Mesothelial cell of epicardium (in vitro differentiated cells): ENCODE results near the gene TOLLIP. TPM values are rescaled to one million over a fixed set of nuclear protein-coding genes. Genes with fewer than 3 reads are reported as not detected.

Experiments used
- DNase-seq, 2 experiments: peaks; one replicate each; pipeline ENCODE4 v3.0.0; 2021; ENCODE audit warnings: low spot score in 2 of 2; ENCODE audit not compliant: unreplicated experiment in 2 of 2
- H3K27ac Mint-ChIP-seq: 2 replicates; pipeline ENCODE4 v1.8.0; 2021; ENCODE audit warnings: mixed read lengths
- H3K27me3 Mint-ChIP-seq: 2 replicates; pipeline ENCODE4 v1.8.0; 2021; ENCODE audit warnings: low read depth, mixed read lengths
- H3K36me3 Mint-ChIP-seq: 2 replicates; pipeline ENCODE4 v1.8.0; 2021; ENCODE audit warnings: mixed read lengths
- H3K4me1 Mint-ChIP-seq: 2 replicates; pipeline ENCODE4 v1.8.0; 2021; ENCODE audit warnings: mixed read lengths
- H3K4me3 Mint-ChIP-seq: 2 replicates; pipeline ENCODE4 v1.8.0; 2021; ENCODE audit warnings: mild to moderate bottlenecking, moderate library complexity, mixed read lengths
- H3K9me3 Mint-ChIP-seq: 2 replicates; pipeline ENCODE4 v1.8.0; 2021; ENCODE audit warnings: mixed read lengths
- CTCF ChIP-seq: fragments of 200-600 bp; sonication (generic); IDR thresholded peaks from one replicate; pipeline ENCODE4 v1.5.0; 2021; ENCODE audit warnings: antibody characterized with exemption; ENCODE audit not compliant: unreplicated experiment
- total RNA-seq: library from RNA; stranded (reverse); gene quantifications from 3 replicates; pipeline ENCODE4 v1.2.1, GENCODE V29; 2021

The TOLLIP gene
- total RNA-seq, 1 donor from 2014 or later, result 43.2 TPM

- no peaks in the 10 kb centered on the region for H3K27me3 Mint-ChIP-seq
- no peak overlapping the region for H3K4me3 Mint-ChIP-seq
- H3K27ac Mint-ChIP-seq, result no peak overlapping the region
- no peaks in the 10 kb centered on the region for H3K4me1 Mint-ChIP-seq
- TF ChIP-seq CTCF, result no peak
- no peak for DNase-seq
- no peaks in the 10 kb centered on the region for H3K36me3 Mint-ChIP-seq
- H3K9me3 Mint-ChIP-seq, result peaks cover 11% of the 10 kb centered on the region
Measured at GRCh38 chr11:1242289-1242688, 67.1 kb downstream of the TOLLIP start.

DNA sequence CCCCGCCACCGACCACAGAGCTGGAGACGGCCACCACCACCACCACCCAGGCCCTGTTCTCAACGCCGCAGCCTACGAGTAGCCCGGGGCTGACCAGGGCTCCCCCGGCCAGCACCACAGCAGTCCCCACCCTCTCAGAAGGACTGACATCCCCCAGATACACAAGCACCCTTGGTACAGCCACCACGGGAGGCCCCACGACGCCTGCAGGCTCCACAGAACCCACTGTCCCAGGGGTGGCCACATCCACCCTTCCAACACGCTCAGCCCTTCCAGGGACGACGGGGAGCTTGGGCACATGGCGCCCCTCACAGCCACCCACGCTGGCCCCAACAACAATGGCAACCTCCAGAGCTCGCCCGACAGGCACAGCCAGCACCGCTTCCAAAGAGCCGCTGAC is 67.7 kb downstream of the TOLLIP start:
- TF ChIP-seq CTCF, result no peak
- Mint-ChIP-seq H3K27ac (no peak overlapping the region), H3K27me3 (no peaks in the 10 kb centered on the region), H3K4me3 (no peak overlapping the region), H3K4me1 (no peaks in the 10 kb centered on the region), H3K36me3 (no peaks in the 10 kb centered on the region), H3K9me3 (peaks cover 11% of the 10 kb centered on the region)
- DNase-seq, result no peak

GRCh38 chr11:1240771-1241170 is 68.7 kb downstream of the TOLLIP start:
- Mint-ChIP-seq H3K4me1 (no peaks in the 10 kb centered on the region), H3K27ac (no peak overlapping the region), H3K9me3 (peaks cover 11% of the 10 kb centered on the region)

GRCh38 chr11:1239596-1240205 is 69.7 kb downstream of the TOLLIP start:
- Mint-ChIP-seq H3K36me3 (no peaks in the 10 kb centered on the region), H3K27me3 (no peaks in the 10 kb centered on the region), H3K27ac (no peak overlapping the region), H3K4me3 (no peak overlapping the region), H3K4me1 (no peaks in the 10 kb centered on the region), H3K9me3 (peaks cover 11% of the 10 kb centered on the region)
- DNase-seq, result no peak
- no peak for TF ChIP-seq CTCF

More at GRCh38 chr11:1240771-1241170, 68.7 kb downstream of the TOLLIP start:
- Mint-ChIP-seq H3K36me3 (no peaks in the 10 kb centered on the region), H3K4me3 (no peak overlapping the region), H3K27me3 (no peaks in the 10 kb centered on the region)
- no peak for DNase-seq
- TF ChIP-seq CTCF, result no peak

- peak in 1 of 2 experiments; percentile 69 for DNase-seq
- Mint-ChIP-seq H3K9me3 (peaks cover 11% of the 10 kb centered on the region), H3K36me3 (no peaks in the 10 kb centered on the region), H3K4me1 (no peaks in the 10 kb centered on the region), H3K4me3 (no peak overlapping the region), H3K27me3 (no peaks in the 10 kb centered on the region), H3K27ac (no peak overlapping the region)
- TF ChIP-seq CTCF, result no peak
Measured at GRCh38 chr11:1238767-1239595, 70.5 kb downstream of the TOLLIP start.
